HG03139 (cell line): Measurements from ENCODE around the gene YJEFN3.

Experiments used
- ATAC-seq: cut with Tn5 transposase; IDR thresholded peaks from one replicate; pipeline ENCODE4 v1.9.1; 2021; ENCODE audit not compliant: unreplicated experiment

YJEFN3 gene

DNA sequence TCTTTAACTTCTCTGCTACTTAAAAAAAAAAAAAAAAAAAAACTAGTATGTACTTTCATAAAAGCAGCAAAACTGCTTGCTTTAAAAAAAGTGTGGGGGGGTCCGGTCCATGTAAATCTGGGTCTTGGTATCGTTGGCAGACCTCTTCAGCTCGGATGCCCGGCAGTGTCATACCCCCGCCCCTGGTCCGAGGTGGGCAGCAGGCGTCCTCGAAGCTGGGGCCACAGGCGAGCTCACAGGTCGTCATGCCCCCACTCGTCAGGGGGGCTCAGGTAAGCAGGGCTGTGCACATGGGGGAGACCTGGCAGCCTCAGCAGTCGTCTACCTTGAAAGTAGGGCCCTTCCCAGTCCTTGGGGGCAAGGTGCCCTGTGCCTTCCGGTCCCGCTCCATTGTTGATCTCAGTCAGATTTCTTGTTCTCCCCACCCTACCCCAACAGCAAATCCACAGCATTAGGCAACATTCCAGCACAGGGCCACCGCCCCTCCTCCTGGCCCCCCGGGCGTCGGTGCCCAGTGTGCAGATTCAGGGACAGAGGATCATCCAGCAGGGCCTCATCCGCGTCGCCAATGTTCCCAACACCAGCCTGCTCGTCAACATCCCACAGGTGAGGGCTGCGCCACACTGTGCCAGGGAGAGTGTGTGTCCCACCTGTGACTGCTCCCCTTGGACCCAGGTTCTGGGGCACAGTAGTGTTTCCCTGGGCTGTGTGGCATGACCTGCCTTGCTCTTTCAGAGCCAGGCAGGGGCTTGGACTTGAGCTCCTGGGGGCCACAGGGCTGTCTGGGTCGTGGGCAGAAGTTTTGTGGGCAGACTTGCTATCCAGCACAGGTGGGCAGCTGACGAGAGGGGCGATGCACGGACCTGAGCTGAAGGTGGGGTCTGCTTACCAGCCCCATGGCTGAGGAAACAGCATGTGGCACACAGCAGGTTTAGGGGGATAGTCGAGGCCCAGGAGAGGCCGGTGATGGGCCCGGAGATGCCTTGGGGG, 32.8 kb upstream of the YJEFN3 start:
- no peak for ATAC-seq

GRCh38 chr19:19498255-19498991, 30.3 kb upstream of the YJEFN3 start:
- no peak for ATAC-seq

GRCh38 chr19:19499272-19499995, 29.3 kb upstream of the YJEFN3 start:
- no peak for ATAC-seq

- ATAC-seq = no peak
Measured at GRCh38 chr19:19500975-19501644, 27.6 kb upstream of the YJEFN3 start.

DNA sequence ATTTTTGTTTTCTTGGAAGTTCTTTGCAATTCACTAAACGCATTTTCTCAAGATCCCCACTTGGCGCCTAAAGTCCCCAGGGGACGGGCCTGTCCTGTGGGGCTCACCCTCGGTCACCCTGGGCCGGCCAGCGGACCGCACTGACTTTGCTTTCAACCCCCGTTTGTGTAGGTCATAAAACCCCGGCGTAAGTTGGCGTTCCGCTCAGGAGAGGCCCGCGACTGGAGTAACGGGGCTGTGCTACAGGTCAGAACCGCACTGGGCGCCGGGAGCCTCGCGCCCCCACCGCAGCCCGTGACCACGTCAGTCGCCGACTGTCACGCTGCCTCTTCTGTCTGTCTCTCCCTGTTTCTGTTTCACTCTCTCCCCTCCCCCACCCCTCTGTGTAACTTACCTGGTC, 26.9 kb upstream of the YJEFN3 start:
- no peak for ATAC-seq

DNA sequence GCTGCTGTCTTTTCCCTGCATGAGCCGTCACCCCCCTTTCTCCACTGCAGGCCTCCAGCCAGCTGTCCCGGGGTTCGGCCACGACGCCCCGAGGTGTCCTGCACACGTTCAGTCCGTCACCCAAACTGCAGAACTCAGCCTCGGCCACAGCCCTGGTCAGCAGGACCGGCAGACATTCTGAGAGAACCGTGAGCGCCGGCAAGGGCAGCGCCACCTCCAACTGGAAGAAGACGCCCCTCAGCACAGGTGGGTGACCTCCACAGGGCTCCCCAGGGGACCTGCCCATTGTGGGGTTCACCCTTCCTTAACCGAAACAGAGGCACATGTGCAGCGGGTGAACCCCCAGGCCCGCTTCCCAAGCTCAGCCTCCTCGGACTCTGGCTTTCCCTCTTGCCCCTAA, 26.4 kb upstream of the YJEFN3 start:
- ATAC-seq = no peak

DNA sequence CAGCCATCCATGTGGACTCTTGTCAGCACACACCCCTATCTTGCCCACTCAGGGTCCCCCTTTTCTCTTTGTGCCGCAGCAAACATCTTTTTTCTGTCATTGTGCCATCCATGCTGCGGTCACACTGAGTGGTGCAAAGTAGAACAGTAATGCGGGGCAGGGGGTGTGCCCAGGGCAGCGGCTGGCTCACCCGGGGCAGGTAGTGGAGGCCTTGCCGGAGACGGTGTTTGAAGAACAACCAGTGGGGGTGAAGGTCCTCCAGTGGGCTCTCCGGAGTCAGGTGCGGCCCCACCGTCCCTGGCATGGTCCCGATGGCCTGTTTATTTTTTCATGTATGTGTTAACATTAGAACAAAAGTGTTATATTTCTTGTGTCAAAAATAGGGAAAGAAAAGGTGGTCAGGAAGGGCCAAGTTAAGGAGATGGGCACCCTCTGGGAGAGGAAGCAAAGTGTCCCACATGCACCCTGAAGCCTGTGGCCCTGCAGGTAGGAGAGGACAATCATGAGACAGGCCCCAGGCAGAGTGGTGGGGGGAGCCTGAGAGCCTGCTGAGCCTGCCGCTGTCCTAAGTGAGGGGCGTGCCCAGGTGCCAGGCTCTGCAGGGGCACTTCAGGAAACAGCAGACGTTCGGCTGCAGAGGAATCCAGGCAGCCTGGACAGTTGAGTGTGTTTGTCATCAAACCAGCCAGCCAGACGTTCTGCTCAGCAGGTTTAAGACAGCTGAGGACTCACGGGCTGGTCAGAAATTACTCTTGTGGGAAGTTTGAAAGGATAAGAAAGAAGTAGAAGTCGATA, 25.7 kb upstream of the YJEFN3 start:
- ATAC-seq = no peak

DNA sequence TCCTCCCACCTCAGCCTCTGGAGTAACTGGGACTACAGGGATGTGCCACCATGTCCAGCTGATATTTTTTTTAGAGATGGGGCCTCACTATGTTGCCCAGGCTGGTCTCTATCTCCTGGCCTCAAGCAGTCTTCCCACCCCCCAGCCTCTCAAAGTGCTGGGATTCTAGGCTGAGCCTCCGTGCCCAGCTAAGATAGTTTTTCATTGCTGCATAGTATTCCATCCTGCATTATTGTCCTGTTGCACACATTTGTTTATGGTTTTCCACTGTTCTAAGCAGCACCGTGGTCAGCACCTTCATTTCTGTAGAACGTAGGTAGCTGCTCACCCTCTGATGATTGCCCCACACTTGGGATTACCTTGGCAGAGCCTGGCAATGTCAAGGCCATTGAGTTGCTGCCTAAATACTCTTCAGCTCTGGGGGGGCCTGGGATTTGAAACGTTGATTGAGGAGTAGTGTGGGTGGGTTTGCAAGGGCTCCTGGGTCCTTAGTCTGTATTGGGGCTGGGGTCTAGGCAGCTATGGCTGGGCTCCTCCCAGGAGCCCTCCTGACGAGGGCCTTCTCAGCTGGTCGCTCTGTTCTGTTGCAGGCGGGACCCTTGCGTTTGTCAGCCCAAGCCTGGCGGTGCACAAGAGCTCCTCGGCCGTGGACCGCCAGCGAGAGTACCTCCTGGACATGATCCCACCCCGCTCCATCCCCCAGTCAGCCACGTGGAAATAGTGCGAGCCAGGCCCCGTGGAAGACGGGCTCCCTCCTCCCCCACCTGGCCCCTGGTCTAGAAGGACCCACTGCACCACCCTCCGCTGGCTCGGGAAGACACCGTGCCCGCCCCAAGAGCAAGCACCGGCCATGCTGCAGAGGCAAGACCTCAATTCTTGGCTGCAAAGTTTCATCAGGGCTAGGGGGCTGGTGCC, 23.7 kb upstream of the YJEFN3 start:
- no peak for ATAC-seq

- no peak for ATAC-seq
Measured at GRCh38 chr19:19505669-19506326, 22.9 kb upstream of the YJEFN3 start.

- ATAC-seq = no peak
Measured at GRCh38 chr19:19506592-19506991, 22.1 kb upstream of the YJEFN3 start.

GRCh38 chr19:19507354-19507753, 21.4 kb upstream of the YJEFN3 start:
- ATAC-seq = no peak

DNA sequence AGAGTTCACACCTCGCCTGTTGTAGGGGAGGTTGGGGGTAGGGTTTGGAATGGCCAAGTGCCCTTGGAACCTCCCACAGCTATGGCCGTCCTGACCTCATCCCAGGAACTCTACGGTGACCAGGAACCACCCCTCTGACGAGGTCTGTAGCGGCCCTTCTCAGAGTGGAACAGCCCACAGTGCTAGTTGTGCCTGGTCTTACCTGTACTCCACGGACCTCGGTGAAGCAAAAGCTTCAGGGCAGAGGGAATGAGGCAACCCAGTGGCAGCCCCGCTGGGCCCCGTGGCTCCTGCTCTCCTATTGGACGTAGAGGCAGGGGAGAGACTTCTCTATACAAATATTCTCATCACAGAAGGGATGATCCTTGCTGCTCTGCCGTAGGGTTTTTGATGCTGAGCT, 20.5 kb upstream of the YJEFN3 start:
- no peak for ATAC-seq

- no peak for ATAC-seq
Measured at GRCh38 chr19:19510432-19510831, 18.3 kb upstream of the YJEFN3 start.

GRCh38 chr19:19513682-19514081, 15.0 kb upstream of the YJEFN3 start:
- ATAC-seq = no peak

- no peak for ATAC-seq
Measured at GRCh38 chr19:19514215-19514657, 14.5 kb upstream of the YJEFN3 start.

DNA sequence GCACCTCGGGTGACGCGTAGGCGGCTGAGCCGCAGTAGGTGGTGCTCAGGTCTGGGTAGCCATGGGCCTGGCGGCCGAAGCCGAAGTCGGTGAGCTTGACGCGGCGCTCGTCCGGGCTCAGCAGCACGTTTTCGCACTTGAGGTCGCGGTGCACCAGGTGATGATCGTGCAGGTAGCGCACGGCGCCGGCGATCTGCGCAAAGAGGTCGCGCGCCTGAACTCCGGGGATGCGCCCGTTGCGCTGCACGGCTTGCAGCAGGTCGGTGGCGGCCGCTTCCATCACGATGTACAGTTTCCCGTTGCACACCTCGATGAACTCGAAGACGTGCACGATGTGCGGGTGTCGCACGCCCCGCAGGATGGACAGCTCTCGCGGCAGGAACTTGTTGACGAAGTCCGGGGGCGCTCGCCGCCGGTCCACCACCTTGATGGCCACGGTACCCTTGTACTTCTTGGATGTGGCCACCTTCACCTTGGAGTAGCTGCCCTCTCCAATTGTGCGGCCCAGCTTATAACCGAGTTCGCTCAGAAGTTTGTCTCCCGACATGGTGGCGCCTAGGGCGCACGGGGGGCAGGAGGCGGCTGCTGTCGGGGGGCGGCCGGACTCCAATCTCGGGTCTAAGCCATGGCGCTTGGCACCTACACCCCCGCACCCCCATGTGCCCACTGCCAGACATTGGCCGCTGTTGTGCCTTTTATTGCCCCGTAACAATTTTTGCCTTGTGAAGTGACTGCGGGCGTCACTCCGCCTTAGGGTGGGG, 13.7 kb upstream of the YJEFN3 start, which contains the start of gene TSSK6:
Gene TSSK6 (minus strand): TSS at position 668 of the 761 bp plus-strand sequence. CDS start 121 bp downstream, at position 547.
- no peak for ATAC-seq
